GM10266 (cell line): ENCODE results near the gene STXBP1.

ENCODE experiments used
- DNase-seq: peaks from one replicate; pipeline ENCODE4 v3.0.0; 2012; ENCODE audit errors: extremely low spot score
- TF ChIP-seq, protein P1 (sequence below): IDR thresholded peaks from 2 replicates; pipeline ENCODE4 v1.5.1; 2012; ENCODE audit warnings: mild to moderate bottlenecking, low read depth; ENCODE audit not compliant: control insufficient read depth, insufficient read depth; ENCODE audit errors: missing control alignments

The STXBP1 gene

DNA sequence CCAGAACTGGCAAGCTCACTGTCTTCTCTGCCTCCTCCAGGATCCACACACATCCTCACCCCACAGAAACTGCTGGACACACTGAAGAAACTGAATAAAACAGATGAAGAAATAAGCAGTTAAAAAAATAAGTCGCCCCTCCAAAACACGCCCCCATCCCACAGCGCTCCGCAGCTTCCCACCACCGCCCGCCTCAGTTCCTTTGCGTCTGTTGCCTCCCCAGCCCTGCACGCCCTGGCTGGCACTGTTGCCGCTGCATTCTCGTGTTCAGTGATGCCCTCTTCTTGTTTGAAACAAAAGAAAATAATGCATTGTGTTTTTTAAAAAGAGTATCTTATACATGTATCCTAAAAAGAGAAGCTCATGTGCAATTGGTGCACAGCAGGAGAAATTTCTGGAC lies 78.7 kb downstream of the STXBP1 start:
- no peak for DNase-seq

DNA sequence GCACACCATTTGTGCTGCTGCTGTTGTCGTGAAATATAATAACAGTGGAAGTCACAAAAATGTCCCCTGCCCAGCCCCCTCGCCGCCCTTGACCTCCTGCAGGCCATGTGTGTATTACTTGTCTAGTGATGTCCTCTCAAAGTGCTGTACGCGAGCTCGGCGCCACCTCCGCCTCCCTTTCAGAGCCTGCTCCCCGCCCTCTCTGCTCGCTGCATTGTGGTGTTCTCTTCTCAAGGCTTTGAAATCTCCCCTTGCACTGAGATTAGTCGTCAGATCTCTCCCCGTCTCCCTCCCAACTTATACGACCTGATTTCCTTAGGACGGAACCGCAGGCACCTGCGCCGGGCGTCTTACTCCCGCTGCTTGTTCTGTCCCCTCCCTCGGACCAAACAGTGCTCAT lies 80.0 kb downstream of the STXBP1 start:
- DNase-seq, result no peak
- TF ChIP-seq, protein P1, sequence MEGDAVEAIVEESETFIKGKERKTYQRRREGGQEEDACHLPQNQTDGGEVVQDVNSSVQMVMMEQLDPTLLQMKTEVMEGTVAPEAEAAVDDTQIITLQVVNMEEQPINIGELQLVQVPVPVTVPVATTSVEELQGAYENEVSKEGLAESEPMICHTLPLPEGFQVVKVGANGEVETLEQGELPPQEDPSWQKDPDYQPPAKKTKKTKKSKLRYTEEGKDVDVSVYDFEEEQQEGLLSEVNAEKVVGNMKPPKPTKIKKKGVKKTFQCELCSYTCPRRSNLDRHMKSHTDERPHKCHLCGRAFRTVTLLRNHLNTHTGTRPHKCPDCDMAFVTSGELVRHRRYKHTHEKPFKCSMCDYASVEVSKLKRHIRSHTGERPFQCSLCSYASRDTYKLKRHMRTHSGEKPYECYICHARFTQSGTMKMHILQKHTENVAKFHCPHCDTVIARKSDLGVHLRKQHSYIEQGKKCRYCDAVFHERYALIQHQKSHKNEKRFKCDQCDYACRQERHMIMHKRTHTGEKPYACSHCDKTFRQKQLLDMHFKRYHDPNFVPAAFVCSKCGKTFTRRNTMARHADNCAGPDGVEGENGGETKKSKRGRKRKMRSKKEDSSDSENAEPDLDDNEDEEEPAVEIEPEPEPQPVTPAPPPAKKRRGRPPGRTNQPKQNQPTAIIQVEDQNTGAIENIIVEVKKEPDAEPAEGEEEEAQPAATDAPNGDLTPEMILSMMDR, result no peak

More for the DNA sequence above, 78.7 kb downstream of the STXBP1 start:
- TF ChIP-seq, protein P1, result no peak

DNA sequence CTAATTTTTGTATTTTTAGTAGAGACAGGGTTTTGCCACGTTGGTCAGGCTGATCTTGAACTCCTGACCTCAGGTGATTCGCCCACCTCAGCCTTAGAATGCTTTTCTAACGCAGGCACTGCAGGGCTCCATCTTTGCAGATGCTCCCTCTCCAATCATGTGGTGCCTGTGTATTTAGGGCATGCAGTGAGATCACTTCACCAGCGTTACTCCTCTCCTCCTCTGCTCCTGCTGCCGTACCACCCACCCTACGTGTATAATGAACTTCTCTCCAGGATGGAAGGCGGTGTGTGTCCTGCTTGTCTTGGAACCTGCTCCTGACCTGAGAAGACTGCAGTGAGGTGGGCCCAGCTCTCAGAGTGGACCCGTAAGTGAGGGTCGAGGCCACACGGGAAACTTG lies 81.1 kb downstream of the STXBP1 start:
- TF ChIP-seq, protein P1, result no peak
- DNase-seq, result no peak

DNA sequence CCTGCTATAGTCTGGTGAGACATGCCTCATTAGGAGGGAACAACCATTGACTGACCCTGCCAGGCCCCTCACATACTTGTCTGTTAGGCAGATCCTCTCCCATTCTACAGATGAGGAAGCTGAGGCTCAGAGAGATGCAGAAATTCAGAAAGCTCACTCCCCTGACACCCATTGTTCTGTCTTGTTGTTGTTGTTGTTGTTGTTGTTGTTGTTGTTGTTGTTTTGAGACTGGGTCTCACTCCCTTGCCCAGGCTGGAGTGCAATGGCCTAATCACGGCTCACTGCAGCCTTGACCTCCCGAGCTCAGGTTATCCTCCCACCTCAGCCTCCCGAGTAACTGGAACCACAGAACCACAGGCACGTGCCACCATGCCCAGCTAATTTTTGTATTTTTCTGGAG lies 81.6 kb downstream of the STXBP1 start:
- no peak for DNase-seq
- TF ChIP-seq, protein P1, result no peak

DNA sequence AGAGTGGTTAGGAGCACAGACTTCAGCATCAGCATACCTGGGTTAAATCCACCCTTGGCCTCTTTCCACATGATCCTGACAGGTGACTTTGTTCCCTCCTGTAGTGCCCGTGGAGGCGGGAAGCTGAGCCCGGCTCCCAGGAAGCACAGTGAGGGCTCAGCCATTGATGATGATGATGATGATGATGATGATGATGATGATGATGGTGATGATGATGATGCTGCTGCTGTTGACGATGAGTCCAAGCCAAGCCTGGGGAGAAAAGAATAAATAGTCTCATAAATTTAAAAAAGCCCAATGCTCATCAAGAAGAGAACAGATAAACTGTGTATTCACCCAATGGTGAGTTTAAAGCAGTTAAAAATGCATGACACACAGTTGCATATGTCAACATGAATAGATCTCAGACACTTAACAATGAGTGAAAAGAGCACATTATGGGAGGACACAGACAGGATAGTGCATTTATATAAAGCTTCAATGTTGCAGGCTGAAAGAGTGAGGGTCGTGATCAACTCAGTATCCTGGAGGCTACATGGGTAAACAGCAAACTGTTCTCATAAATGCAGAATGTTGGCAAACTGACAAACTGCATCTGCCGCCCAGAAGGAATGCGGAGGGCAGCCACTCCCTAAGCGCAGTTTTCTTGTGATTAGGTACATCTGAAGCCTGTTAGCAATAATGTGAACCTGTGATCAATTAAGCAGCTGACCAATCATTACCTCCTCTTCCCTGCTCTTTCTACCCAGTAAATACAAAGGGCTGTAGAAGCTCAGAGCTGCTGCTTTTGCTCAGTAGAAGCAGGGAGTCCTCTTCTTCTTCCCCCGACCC lies 83.0 kb downstream of the STXBP1 start:
- no peak for DNase-seq
- TF ChIP-seq, protein P1, result no peak

DNA sequence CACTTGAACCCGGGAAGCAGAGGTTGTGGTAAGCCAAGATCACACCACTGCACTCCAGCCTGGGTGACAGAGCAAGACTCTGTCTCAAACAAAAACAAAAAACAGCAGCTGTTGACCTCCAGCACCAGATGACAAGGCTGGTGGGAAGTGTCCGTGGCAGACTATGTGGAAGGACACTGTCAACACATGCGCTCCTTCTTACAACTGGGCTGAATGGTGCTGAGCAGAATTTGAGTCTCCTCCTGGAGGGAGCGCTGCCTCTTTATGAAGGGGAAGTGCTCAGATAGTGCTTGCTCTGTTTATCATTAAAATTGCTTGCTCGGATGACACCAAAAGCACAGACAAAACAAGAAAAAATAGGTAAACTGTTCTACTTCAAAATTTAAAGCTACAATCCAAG lies 85.5 kb downstream of the STXBP1 start:
- TF ChIP-seq, protein P1, result no peak
- no peak for DNase-seq

DNA sequence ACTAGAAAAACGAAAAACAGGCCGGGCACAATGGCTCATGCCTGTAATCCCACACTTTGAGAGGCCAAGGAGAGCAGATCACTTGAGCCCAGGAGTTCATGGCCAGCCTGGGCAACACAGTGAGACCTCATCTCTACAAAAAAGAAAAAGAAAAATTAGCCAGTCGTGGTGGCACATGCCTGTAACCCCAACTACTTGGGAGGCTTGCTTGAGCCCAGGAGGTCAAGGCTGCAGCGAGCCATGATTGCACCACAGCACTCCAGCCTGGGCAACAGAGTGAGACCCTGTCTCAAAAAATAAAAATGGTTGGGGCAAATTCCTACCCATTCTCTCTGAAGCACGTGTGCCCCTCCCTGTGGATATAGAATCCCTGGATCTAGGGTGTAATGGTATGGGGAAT lies 86.3 kb downstream of the STXBP1 start:
- TF ChIP-seq, protein P1, result no peak

More for the DNA sequence above, 86.3 kb downstream of the STXBP1 start:
- DNase-seq, result no peak
